HTERT RPE-1 (cell line): ENCODE results near the gene PXDN.

Source experiments
- in situ Hi-C: fragments of 300-500 bp; cut with MboI; formaldehyde crosslinking; loops from 4 replicates; pipeline ENCODE4 v1.14.3; 2020; ENCODE audit warnings: low sequenced_read_pairs

The PXDN gene

GRCh38 chr2:1590596-1591460 is 153.5 kb downstream of the PXDN start:
- in situ Hi-C loops: no loop called here

GRCh38 chr2:1588978-1589621 is 155.2 kb downstream of the PXDN start:
- in situ Hi-C loops: no loop called here

- in situ Hi-C loops: no loop called here
These were observed 156.0 kb downstream of the PXDN start for GRCh38 chr2:1588051-1588977.

- in situ Hi-C loops: no loop called here
These were observed 157.1 kb downstream of the PXDN start for GRCh38 chr2:1586923-1587840.

- in situ Hi-C loops: no loop called here
These were observed 157.9 kb downstream of the PXDN start for GRCh38 chr2:1586251-1586922.

- in situ Hi-C loops: no loop called here
These were observed 158.7 kb downstream of the PXDN start for GRCh38 chr2:1585635-1586034.

- in situ Hi-C loops: no loop called here
These were observed 159.4 kb downstream of the PXDN start for GRCh38 chr2:1584691-1585485.

- in situ Hi-C loops: no loop called here
These were observed 160.2 kb downstream of the PXDN start for GRCh38 chr2:1584051-1584531.

GRCh38 chr2:1582891-1583341 is 161.4 kb downstream of the PXDN start:
- in situ Hi-C loops: no loop called here

GRCh38 chr2:1581965-1582625 is 162.2 kb downstream of the PXDN start:
- in situ Hi-C loops: no loop called here
